Measurements from ENCODE around the gene GLP2R. TPM values are rescaled to one million over a fixed set of nuclear protein-coding genes. Genes with fewer than 3 reads are reported as not detected.

Gene GLP2R
- total RNA-seq, 1 donor from 2014 or later = 0.92 TPM

DNA sequence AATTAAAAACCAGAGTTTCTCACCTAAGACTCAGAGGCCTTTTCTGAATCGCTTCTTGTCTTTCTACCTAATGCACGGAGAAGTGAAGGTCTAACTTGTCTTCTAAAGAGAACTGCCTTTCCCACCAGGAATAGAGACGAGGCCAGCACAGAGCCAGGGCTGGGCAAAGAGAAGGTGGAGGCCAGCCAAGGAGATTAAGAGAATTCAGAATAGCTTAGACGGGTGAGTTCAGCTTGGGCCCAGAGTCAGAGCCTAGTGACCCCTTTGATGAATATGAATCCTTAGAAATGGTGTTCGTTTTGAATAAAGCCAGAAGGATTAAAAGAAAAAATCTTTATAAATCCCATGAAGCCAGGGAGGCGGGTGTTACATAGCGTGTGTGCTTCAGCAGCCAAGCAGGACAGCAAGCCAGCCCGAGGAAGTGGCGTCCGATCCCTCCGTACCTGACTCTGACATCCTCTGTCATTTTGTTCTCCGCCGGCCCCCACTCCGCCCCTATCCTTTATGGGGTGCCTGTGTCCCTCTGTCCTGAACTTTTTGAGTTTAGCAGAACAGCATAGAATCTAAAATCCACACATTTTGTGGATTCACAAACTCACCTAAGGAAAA is 11.3 kb upstream of the GLP2R start:
- DNase-seq = no peak

DNA sequence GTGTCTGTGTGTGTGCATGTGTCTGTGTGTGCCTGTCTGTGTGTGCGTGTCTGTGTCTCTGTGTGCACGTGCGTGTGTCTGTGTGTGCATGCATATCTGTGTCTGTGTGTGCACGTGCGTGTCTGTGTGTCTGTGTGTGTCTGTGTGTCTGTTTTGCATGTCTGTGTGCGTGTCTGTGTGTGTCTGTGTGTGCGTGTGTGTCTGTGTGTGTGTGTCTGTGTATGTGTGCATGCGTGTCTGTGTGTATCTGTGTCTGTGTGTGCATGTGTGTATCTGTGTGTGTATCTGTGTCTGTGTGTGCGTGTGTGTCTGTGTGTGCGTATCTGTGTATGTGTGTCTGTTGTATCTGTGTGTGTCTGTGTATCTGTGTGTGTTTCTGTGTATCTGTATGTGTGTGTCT is 9.3 kb upstream of the GLP2R start:
- DNase-seq = no peak

DNA sequence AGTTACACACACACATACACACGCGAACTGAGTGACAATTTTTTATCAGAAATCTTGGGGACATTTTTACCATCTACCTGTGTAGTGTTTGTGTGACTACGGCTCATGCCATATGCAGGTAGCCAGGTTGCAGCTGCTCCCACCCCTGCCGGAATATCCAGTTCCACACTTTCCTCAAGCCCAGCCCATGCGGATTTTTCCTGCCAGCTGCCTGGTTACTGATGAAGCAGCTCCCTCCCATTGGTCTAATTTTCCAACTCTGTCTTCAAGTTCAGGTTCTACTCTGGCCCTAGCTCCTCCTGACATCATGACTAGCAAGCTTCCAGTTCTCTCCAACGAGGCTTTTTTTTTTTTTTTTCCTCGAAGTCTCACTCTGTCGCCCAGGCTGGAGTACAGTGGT is 8.6 kb upstream of the GLP2R start:
- DNase-seq = peak; percentile 71

DNA sequence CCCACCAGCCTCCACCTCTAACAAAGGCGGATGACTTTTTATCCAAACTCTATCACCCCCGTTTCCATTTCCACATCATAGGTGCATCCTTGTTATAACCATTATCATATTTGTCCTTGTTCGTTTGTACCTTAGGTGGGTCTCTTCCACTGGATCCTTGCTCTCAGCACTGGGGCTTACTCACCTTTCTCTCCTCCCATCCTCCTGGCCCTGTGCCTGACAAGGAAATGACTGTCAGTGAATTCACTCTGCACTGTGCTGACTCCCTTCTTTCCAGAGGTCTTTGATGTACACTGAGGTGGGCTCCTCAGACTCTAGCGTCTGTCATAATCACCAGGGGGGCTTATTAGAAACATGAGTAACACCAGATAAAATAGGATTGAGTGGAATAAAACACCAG is 7.0 kb upstream of the GLP2R start:
- DNase-seq = no peak

DNA sequence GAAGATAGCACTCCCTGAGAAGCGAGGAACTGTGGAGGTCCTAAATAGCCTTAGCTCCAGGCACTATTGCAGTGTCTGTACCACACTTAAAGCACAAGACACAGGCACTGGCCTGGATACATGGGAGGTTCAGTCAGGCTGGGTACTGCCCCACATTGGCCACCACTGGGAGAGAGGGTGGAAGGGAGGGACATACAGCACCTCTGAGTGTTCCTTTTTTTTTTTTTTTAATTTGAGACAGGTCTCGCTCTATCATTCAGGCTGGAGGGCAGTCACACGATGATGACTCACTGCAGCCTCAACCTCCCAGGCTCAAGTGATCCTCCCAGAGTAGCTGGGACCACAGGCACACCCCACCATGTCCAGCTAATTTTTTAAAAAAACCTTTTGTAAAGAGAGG is 5.3 kb upstream of the GLP2R start:
- DNase-seq = no peak

DNA sequence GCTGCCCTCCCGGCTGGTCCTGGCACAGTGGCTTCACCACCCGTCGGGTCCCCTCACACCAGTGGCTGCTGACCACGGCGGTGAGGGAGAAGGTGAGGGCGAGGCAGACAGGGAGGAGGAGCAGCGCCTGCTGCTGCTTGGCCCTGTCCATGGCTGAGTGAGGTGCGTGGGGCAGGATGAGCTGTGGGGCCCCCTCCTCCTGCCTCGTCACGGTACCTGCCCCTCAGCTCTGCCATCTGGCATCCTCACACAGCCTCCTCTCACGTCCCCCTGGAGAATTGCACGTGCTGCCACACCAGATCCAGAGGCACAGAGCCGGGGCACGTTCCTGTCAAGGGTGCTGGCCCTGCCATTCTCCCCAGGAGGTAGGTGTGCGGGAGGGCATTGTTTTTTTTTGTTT is 3.8 kb upstream of the GLP2R start, which contains the start of gene GSG1L2:
Gene GSG1L2, minus strand, starts transcription at position 159 of the 400 bp plus-strand sequence. Its CDS starts 8 bp downstream, at position 151.
- DNase-seq = no peak

DNA sequence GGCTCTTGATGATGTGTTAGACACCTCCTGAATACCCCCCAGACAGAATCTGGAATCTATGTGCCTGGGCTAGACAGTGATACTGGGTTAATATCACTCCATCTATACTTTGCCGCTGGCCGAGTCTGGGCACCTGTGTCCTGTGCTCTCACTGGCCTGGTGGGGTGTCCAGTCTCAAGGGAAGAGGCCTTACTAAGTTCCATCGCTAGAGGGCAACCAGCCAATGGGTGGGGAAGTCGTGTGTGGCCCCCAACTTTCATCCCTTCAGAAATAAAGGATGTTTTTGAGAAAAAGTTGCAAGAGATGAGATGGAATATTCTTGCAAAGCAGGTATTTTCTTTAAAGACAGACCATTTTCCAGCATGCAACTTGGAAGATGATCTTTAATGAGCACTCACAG is 1.6 kb upstream of the GLP2R start:
- DNase-seq = no peak

DNA sequence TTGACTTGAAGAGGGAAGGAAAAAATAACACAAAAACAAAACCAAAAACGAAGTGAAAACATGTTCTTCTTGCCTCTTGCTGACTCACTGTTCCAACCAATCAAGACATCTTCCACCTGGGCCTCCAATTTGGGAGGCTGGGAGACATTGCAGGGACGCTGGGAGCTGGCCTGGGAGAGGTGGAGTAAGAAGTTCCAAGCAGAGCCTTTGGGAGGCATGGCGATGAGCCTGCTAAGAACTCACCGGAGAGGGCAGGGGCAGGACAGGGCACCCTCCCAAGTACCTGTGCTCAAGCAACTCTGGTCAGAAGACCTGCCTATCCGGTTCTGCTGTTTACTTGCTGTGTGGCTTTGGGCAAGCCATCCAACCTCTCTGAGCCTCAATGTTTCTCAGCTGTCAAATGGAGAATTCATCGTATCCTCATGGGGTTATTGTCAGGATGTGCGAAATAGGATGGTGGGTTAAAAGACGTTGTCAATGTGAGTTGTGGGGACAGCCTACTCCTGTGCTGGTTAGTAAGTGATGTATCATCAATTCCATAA is 856 bp upstream of the GLP2R start:
- DNase-seq = no peak

DNA sequence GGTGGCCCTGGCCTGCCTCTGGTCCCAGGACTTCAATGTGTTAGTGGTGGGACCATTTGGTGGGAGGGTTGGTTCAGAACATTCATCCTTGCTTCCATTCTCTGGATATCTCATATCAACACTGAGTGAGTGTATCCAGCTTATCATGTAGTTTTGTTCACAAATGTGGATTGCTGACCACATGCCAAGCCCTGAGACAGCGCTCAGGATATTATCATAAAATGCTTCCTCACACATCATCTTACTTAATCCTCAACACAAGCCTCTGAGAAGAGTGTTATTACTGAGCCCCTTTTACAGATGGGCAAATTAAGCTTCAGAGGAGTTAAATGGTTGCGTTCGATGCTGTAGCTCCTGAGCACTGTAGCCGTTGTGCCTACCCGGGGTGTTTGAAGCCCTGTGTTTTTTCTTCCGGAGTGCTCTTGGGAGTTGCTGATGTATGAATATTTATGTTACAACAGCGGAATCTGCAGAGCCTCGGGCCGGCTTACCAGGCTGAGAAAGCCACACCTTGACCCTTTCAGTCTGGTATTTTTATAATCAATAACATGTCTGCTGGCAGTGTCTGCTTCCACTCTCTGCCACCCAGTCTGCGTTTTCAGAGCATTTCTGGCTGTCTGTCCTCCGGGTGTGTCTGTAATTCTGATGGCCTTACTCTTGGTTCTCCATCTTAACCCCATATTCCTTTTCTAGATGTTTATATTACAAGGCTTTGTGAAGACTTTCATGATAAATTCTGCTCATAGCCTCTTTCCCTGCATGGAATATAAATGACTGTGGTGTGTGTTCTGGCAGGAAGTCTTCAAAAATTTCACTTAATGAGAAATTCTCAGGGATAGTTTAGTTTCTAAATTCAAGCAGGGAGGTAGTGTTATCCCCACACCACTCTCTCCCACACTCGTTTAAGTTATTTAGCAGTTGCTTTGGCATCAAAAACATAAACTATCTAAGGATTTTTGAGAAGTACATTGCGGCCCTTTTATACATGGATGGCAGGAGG is 2.9 kb downstream of the GLP2R start:
- DNase-seq = no peak

DNA sequence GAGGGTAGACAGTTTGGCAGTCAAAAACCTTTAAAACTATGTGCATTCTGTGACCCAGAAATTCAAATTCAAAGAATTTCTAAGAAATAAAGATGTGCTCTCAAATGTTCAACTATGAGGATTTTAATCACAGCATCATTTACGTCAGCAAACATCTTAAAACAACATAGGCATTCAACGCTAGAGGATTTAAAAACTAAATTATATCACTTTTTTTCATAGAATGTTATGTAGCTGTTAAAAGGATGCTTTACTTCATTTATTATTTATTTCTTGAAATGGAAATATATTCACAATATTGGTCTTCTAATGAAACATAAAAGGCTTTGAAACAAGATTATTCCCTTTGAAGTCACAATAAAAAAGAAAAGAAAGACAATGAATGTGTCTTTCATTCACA is 3.6 kb downstream of the GLP2R start:
- no peak for DNase-seq

DNA sequence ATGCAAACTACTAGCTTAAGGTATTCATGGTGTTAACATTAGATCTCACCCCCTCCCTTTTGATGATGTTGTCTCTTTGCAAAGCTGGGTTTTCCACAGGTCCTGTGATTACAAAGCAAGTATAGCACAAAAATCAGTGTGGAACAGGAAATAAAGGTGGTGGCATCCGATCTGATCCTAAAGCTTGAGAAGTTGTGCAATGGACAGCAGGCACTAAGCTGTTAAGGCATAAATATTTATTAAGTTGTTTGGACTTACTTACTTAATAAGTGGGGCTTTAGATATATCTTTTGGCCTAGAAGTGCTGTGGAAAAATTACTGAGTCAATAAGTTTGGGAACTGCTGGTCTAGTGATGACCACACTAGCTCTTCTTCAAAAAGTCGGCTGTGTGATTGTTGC is 5.0 kb downstream of the GLP2R start:
- DNase-seq = no peak

DNA sequence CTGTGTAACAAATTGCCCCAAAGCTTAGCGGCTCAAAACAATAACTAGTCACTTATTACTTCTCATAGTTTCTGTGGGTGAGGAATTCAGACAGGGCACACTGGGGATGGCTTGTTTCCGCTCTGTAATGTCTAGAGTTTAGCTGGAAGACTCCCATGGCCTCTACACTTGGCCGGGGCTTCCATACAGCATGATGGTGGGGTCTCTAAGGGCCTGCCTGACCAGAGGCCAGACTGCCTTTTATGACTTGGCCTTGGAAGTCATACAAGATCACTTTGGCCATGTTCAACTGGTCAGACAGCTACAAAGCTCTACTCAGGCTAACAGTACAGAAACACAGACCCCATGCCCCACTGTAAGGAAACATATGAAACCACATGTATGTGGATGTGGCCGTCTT is 8.2 kb downstream of the GLP2R start:
- DNase-seq = no peak

DNA sequence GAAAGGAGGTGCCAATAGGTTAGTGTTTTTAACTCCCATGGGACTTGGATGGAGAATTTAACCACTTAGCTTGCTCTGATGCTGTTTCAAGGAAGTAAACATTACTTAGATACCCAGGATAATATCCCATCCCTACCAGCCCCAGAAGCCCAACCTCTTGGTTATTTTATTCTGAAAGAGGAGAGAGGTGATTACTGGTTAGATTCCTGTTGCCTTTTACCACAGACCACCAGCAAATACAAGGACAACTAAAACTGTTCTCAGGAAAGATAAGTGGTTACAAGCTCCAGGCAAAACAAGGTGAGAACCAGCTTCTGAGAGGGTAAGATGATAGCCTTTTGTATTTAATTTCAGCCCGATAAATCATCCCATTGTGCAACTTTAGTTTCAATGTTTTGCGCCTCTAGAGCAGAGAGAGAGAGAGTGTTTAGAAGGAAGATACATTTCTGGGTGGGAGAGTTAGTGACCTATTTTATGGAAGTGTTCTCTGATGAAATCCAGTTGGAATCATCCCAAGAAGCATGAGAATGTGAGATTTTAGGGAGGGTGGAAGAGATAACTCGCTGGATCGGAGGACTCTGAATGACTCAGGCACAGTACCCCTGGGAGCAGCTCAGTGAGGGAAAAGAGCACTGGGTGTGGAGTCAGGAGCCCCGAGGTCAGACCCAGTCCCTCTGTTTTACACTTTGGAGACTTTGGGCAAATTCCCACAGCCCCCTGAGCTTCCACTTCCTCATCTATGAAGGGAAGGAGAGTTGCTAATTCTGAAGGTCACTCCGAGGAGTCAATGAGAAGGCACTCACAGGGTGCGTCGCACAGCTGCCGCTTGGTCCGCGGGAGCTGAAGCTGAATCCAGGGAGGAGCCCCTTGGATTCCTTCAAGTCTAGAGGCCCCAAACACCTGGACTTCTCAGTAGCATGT is 12.1 kb downstream of the GLP2R start:
- no peak for DNase-seq

DNA sequence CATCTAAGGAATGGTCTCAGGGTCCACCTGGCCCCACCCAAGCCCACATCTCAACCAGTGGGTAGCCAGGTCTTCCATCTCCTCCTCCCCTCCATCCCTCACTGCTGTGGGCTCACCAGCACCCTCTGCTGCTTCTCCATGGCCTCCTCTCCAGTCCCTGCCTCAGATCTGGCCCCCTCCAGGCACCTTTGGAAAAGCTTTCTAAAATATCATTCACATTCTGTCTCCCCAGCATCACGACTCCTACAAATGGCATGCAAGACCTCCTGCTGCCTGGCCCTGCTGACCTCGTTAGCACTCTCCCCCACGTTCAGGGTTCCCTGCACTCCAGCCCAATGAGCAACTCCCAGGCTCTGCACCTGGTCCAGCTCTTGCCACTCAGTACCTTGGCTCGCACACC is 13.7 kb downstream of the GLP2R start:
- no peak for DNase-seq

DNA sequence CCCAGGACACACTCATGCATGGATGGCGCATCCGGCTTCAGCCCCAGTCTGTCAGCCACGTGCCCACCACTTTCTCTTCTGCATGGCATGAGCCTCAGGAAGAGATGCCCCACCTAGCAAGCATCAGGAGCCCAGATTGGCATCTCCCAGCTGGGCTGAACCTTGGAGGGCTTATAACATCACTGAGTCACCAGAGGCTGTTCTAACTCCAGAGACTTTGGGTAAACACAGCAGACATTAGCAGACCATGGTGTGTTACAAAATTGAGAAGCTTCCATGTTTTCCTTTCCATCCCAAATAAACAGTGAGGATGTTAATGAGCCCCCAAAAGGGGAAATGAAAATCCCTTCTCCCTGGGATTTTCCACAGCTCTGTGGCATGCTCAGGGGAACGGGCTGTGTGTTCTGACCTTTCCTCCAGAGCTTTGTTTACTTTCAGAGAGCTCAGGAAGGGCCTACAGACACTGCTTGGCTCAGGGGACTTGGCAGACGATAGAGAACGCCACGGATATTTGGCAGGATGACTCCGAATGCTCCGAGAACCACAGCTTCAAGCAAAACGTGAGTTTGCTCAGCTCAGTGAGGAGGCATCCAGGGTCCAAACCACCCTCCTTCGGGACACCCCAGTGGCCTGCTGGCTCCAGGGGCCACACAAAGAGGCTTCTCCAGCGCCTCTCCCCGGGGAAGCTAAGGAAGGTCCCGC is 16.5 kb downstream of the GLP2R start:
- peak; percentile 54 for DNase-seq

DNA sequence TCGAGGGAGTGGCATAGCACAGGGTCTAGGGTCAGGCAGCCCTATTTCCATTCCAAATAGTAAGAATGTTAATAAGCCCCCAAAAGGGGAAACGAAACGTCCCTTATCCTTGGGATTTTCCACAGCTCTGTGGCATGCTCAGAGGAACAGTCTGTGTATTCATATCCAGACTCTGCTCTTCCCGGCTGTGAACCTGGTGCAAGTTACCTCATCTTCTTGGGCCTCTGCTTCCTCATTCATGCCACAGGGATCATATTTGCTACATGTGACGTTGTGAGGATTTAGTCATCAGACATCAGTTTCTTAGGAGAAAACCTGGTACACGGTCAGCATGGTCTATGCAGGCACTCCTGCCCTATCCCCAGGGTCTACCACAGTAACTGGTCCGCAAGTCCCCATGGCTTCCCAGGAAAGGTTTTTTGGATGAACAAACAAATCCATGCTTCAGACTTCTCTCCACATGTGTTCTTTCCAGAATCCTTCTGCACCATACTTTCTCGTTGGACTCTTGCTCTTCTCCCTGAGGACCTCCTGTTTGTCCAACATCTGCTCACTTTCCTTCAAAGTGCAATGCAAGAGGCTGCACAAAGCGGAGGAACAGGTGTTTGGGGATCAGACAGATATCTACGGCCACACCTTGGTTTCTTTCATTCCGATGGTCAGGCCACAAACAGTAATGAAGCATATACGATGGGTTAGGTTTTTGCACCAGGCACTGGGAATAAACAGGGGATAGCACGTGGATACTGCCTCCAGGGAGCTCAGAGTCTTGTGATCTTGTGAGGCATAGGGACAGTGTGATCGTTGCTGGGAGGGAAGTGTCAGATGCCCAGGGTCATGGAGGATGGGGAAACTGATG is 17.7 kb downstream of the GLP2R start:
- no peak for DNase-seq

DNA sequence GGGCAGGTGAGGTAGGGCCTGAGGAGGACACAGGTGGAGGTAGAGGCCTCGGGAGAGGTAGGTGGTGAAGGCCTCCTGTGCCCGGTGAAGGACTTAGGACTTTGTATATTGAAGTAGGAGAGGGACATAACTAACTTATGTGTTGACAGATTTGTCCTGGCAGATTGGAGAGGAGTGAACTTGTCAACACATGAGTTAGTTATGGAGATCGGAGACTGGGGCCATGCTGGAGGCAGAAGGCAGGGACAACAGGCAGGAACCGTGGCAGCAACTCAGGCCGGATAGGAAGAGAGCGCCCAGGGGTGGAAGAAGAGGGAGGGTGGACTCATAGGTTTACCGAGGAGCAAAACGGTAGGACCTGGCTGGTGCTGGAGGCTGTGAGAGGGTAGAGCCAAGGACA is 18.4 kb downstream of the GLP2R start:
- DNase-seq = no peak

DNA sequence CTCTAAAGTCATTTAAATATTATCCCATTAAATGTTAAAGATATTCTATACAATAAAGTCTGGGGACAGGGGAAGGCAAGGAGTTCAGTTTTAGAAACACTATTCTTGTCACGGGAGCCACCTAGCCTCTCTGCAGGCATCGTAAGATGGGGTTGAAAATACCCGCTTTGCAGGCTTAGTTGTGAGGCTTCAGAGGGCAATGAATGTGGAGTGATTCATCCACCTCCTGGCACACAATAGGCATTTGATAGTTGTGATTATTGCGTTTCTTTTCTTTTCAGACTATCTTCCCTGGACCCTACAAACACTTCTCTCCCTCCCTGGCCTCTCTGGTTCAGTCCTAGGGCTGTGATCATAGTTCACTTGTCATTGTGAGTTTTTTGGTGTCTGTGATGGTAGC is 19.6 kb downstream of the GLP2R start:
- no peak for DNase-seq

DNA sequence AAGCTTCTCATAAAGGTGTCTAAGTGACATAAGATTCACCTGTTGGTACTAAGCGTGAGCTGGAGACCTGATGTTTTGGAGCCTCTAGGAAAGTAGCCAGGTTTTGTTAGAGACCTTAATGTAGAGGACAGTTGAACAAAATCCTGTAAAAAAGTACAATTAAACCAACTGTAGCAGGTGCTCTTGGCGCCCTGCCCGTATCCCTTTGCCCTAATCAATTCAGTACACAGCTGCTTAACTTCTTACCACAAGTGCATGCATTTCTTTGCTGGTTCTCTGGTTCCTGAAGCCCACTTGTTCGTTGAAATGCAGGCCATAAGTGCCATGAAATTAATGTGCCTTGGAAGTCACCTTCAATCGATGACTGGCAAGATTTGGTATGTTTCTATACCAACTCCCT is 24.4 kb downstream of the GLP2R start:
- no peak for DNase-seq

DNA sequence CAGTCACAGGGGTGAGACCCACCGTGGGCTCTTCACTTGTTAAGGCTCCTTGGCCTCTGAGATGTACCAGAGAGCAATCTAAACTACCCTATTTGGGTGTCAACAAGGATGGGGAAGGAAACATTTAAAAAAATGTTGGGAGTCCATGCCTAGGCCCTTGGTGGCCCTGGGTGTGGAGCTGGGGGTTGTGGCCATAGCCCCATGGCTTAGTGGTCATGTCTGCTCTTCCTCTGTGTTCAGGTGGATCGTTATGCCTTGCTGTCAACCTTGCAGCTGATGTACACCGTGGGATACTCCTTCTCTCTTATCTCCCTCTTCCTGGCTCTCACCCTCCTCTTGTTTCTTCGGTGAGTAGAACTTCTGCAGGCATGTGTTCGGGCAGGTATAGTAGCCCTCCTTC is 28.5 kb downstream of the GLP2R start:
- DNase-seq = no peak

DNA sequence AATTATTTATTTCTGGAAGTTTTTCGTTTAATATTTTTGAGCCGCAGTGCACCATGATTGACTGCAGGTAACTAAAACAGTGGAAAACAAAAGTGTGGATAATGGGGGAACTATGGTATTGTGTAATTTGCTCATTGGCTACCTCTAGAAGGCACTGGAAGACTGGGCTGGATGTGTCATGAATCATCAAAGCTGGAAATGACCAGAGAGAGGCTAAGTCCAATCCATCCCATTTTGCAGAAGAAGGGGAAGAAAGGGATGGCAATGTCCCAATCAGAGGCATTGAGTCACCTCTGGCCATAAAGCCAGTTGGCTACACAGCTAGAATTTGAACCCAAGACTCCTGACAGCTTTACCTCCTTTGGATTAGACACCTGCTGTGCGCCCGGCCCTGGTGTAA is 29.3 kb downstream of the GLP2R start:
- DNase-seq = no peak
